Karpas-422 (cell line): ENCODE results near the gene GNG2. TPM values are rescaled to one million over a fixed set of nuclear protein-coding genes. Genes with fewer than 3 reads are reported as not detected.

ENCODE experiments used
- DNase-seq: peaks from one replicate; pipeline ENCODE4 v3.0.0-alpha.2; 2015
- H2AFZ ChIP-seq: fragments of 200-600 bp; sonication (generic); 2 replicates; pipeline ENCODE4 v1.6.1; 2014; ENCODE audit warnings: antibody characterized with exemption, low read length, mixed read lengths
- H3K27ac ChIP-seq: fragments of 200-600 bp; sonication (generic); 2 replicates; pipeline ENCODE4 v1.5.1; 2014; ENCODE audit warnings: mild to moderate bottlenecking, low read length, moderate library complexity
- H3K27me3 ChIP-seq: fragments of 200-600 bp; sonication (generic); 2 replicates; pipeline ENCODE4 v1.6.1; 2014; ENCODE audit warnings: low read length, mixed read lengths
- H3K36me3 ChIP-seq: fragments of 200-600 bp; sonication (generic); 2 replicates; pipeline ENCODE4 v1.6.1; 2014; ENCODE audit warnings: low read length, mixed read lengths; ENCODE audit not compliant: insufficient read depth
- H3K4me1 ChIP-seq: fragments of 200-600 bp; sonication (generic); 2 replicates; pipeline ENCODE4 v1.6.1; 2014; ENCODE audit warnings: mild to moderate bottlenecking, low read length, mixed read lengths
- H3K4me2 ChIP-seq: fragments of 200-600 bp; sonication (generic); 2 replicates; pipeline ENCODE4 v1.6.1; 2014; ENCODE audit warnings: low read length, low read depth, mild to moderate bottlenecking; ENCODE audit not compliant: poor library complexity, severe bottlenecking
- H3K4me3 ChIP-seq: fragments of 200-600 bp; sonication (generic); 2 replicates; pipeline ENCODE4 v1.5.1; 2014; ENCODE audit warnings: mild to moderate bottlenecking, antibody characterized with exemption, low read length, mixed read lengths
- H3K79me2 ChIP-seq: fragments of 200-600 bp; sonication (generic); 2 replicates; pipeline ENCODE4 v1.6.1; 2014; ENCODE audit warnings: mild to moderate bottlenecking, low read length, mixed read lengths
- H3K9ac ChIP-seq: fragments of 200-600 bp; sonication (generic); 2 replicates; pipeline ENCODE4 v1.6.0; 2014; ENCODE audit warnings: low read length
- H3K9me2 ChIP-seq: fragments of 200-600 bp; sonication (generic), shearing (Covaris generic); replicated peaks from 2 replicates; pipeline ENCODE4 v1.6.0; 2014; ENCODE audit warnings: mild to moderate bottlenecking, low read length, moderate library complexity; ENCODE audit not compliant: insufficient read depth
- H3K9me3 ChIP-seq: fragments of 300-700, 200-600 bp; sonication (generic); 2 replicates; pipeline ENCODE4 v1.6.1; 2014; ENCODE audit warnings: low read length, mixed read lengths
- H4K20me1 ChIP-seq: fragments of 200-600 bp; sonication (generic); 2 replicates; pipeline ENCODE4 v1.6.1; 2014; ENCODE audit warnings: mild to moderate bottlenecking, antibody characterized with exemption, low read length, low read depth; ENCODE audit not compliant: insufficient read depth
- total RNA-seq: library from RNA; depleted of rRNA; stranded (reverse); fragments of >200 nt; shearing (Covaris generic); gene quantifications from 2 replicates; pipeline ENCODE4 v1.2.3, GENCODE V29; 2014; ENCODE audit warnings: low replicate concordance; rRNA removed

The GNG2 gene
- total RNA-seq, 1 experiment from 2014 or later = 351 TPM

DNA sequence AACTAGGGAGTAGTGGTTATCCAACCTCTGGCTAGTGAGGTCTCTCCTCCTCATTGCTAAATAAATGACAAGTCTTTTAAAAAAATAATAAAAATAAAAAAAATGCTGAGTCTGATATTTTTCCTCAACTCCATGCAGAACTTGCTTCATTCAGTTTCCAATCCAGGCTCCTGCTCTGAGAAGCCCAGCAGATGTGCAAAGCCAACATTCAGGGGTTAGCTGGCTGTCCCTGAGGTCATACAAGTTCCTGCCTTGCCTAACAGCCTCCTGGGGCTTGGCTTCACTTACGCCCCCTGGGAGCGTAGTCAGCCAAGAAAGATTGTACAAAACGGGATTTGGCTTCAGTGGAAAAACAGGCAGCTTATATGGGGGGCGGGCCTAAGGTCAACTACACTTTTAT lies 152.2 kb downstream of the GNG2 start:
- DNase-seq = no peak
- Histone ChIP-seq H3K9me2 (no peaks in the 10 kb centered on the region), H3K27ac (no peak overlapping the region), H3K79me2 (no peaks in the 10 kb centered on the region), H3K9ac (no peak overlapping the region), H3K4me3 (no peak overlapping the region), H2AFZ (no peak overlapping the region), H4K20me1 (peaks cover 12% of the 10 kb centered on the region), H3K9me3 (no peaks in the 10 kb centered on the region), H3K27me3 (no peaks in the 10 kb centered on the region), H3K4me1 (no peaks in the 10 kb centered on the region), H3K36me3 (peaks cover 39% of the 10 kb centered on the region), H3K4me2 (no peak overlapping the region)

- H3K79me2 ChIP-seq = no peaks in the 10 kb centered on the region
- no peaks in the 10 kb centered on the region for H3K9me3 ChIP-seq
- H4K20me1 ChIP-seq = peaks cover 7% of the 10 kb centered on the region; the same call in 1 of the 2 replicates
- DNase-seq = peak; percentile 73
- H3K9ac ChIP-seq = no peak overlapping the region
- no peak overlapping the region for H3K4me2 ChIP-seq
- no peak overlapping the region for H3K4me3 ChIP-seq
- H3K4me1 ChIP-seq = no peaks in the 10 kb centered on the region
- H2AFZ ChIP-seq = no peak overlapping the region
- no peaks in the 10 kb centered on the region for H3K27me3 ChIP-seq
- H3K36me3 ChIP-seq = peaks cover 25% of the 10 kb centered on the region; the same call in 1 of the 2 replicates
- no peaks in the 10 kb centered on the region for H3K9me2 ChIP-seq
- no peak overlapping the region for H3K27ac ChIP-seq
These were observed 153.7 kb downstream of the GNG2 start for GRCh38 chr14:52013984-52014600.

DNA sequence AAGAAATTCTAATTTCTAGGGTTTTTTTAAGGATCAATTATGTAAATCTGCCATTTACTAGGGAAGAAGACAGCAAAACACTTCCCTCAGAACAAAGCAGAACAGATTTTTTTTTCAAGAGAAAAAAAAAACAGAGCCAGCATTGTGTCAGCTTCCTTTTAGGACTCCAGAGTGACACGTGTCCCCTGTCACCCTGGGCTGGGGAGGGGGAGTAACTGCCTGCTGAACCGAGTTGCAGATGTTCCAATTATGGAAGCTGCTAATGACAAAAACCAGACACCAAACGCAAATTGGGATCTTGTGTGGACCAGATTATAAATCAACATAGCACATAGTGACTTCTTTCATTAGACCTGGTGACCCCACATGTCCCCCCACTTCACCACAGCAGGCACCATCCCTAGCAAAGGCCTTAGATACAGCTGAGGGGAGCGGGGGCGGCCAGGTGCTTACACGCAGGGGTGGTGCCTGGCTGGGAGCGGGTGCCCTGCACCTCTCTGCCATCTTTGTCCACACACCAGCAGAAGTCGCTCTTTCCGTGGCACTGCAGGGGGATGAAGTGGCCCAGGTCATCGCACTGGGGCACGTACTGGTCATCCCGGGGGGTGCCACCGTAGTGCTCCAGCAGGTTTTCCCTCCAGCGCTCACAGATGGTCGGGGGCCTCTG lies 154.3 kb downstream of the GNG2 start:
- H3K27ac ChIP-seq = no peak overlapping the region
- H3K4me1 ChIP-seq = no peaks in the 10 kb centered on the region
- no peak for DNase-seq
- H4K20me1 ChIP-seq = peaks cover 7% of the 10 kb centered on the region; the same call in 1 of the 2 replicates
- no peak overlapping the region for H3K4me3 ChIP-seq
- no peak overlapping the region for H2AFZ ChIP-seq
- H3K36me3 ChIP-seq = peaks cover 20% of the 10 kb centered on the region; the same call in 1 of the 2 replicates
- no peak overlapping the region for H3K9ac ChIP-seq
- H3K79me2 ChIP-seq = no peaks in the 10 kb centered on the region
- no peak overlapping the region for H3K4me2 ChIP-seq
- no peaks in the 10 kb centered on the region for H3K9me2 ChIP-seq
- no peaks in the 10 kb centered on the region for H3K27me3 ChIP-seq
- H3K9me3 ChIP-seq = no peaks in the 10 kb centered on the region

- Histone ChIP-seq H3K9ac (no peak overlapping the region), H3K4me2 (no peak overlapping the region), H3K9me3 (no peaks in the 10 kb centered on the region), H3K36me3 (peaks cover 14% of the 10 kb centered on the region; the same call in 1 of the 2 replicates), H3K4me3 (no peak overlapping the region), H3K9me2 (no peaks in the 10 kb centered on the region), H3K27me3 (no peaks in the 10 kb centered on the region), H3K27ac (no peak overlapping the region), H2AFZ (no peak overlapping the region), H3K79me2 (no peaks in the 10 kb centered on the region), H3K4me1 (no peaks in the 10 kb centered on the region), H4K20me1 (peaks cover 7% of the 10 kb centered on the region; the same call in 1 of the 2 replicates)
- DNase-seq = peak; percentile 60
These were observed 155.1 kb downstream of the GNG2 start for GRCh38 chr14:52015411-52016030.

GRCh38 chr14:52018252-52018651 lies 157.8 kb downstream of the GNG2 start:
- H3K27ac ChIP-seq = no peak overlapping the region
- H2AFZ ChIP-seq = no peak overlapping the region
- H3K9ac ChIP-seq = no peak overlapping the region
- H3K79me2 ChIP-seq = no peaks in the 10 kb centered on the region
- peaks cover 4% of the 10 kb centered on the region; the same call in 1 of the 2 replicates for H4K20me1 ChIP-seq
- H3K9me3 ChIP-seq = no peaks in the 10 kb centered on the region
- H3K4me2 ChIP-seq = no peak overlapping the region
- no peak for DNase-seq
- no peaks in the 10 kb centered on the region for H3K36me3 ChIP-seq
- no peaks in the 10 kb centered on the region for H3K4me1 ChIP-seq
- H3K4me3 ChIP-seq = no peak overlapping the region
- no peaks in the 10 kb centered on the region for H3K9me2 ChIP-seq
- H3K27me3 ChIP-seq = no peaks in the 10 kb centered on the region

- H3K79me2 ChIP-seq = no peaks in the 10 kb centered on the region
- H3K27me3 ChIP-seq = no peaks in the 10 kb centered on the region
- H3K4me1 ChIP-seq = no peaks in the 10 kb centered on the region
- no peak overlapping the region for H3K27ac ChIP-seq
- H3K4me2 ChIP-seq = no peak overlapping the region
- no peaks in the 10 kb centered on the region for H3K9me3 ChIP-seq
- no peak for DNase-seq
- no peaks in the 10 kb centered on the region for H3K36me3 ChIP-seq
- H3K9me2 ChIP-seq = no peaks in the 10 kb centered on the region
- no peak overlapping the region for H2AFZ ChIP-seq
- no peaks in the 10 kb centered on the region; the same call in 1 of the 2 replicates for H4K20me1 ChIP-seq
- H3K9ac ChIP-seq = no peak overlapping the region
- H3K4me3 ChIP-seq = no peak overlapping the region
These were observed 158.6 kb downstream of the GNG2 start for GRCh38 chr14:52018970-52019369.

Other genes with a start within 250 kb of the GNG2 start
- gene FRMD6, start 208.7 kb upstream of the GNG2 start, total RNA-seq = 0.37 and 1.1 TPM in 2 replicates
- 291 and 784 TPM in 2 replicates for gene RTRAF, start 128.9 kb downstream of the GNG2 start, total RNA-seq
- not detected in 2 replicates for gene NID2, start 208.4 kb downstream of the GNG2 start, total RNA-seq